KOPT-K1 (cell line): ENCODE results near the gene MRPL52.
"Not testable (repeated sequence)": the region's sequence is repeated elsewhere in the genome, so short reads cannot be mapped to it uniquely, and the experiment has no call there.

ENCODE experiments used
- H3K27ac ChIP-seq: fragments of 200-600 bp; sonication (generic); 2 replicates; pipeline ENCODE4 v1.5.1; 2016; ENCODE audit warnings: antibody characterized with exemption, mild to moderate bottlenecking, low read depth, low read length; ENCODE audit not compliant: poor library complexity, severe bottlenecking
- H3K36me3 ChIP-seq: fragments of 200-600 bp; sonication (generic); 2 replicates; pipeline ENCODE4 v1.5.1; 2017; ENCODE audit warnings: antibody characterized with exemption, mild to moderate bottlenecking, low read length, moderate library complexity; ENCODE audit not compliant: insufficient read depth
- H3K9me3 ChIP-seq: fragments of 200-600 bp; sonication (generic); 2 replicates; pipeline ENCODE4 v1.5.1; 2017; ENCODE audit warnings: antibody characterized with exemption, low read length, mild to moderate bottlenecking; ENCODE audit not compliant: insufficient read depth, poor library complexity, severe bottlenecking

Gene MRPL52

GRCh38 chr14:22829661-22830442 lies at the start of gene MRPL52:
Gene MRPL52 (plus strand): TSS chr14:22829887. CDS start chr14:22829913, 26 bp downstream.
- H3K36me3 ChIP-seq = peaks cover 33% of the 10 kb centered on the region
- H3K9me3 ChIP-seq = no peaks in the 10 kb centered on the region
- peak within 1 kb of the TSS; percentile 85 for H3K27ac ChIP-seq

- Histone ChIP-seq H3K27ac (no peak overlapping the region), H3K9me3 (no peaks in the 10 kb centered on the region)
Observed at GRCh38 chr14:22780105-22780679, 49.5 kb upstream of the MRPL52 start.

GRCh38 chr14:22780941-22781300 lies 48.8 kb upstream of the MRPL52 start:
- no peaks in the 10 kb centered on the region for H3K9me3 ChIP-seq
- H3K36me3 ChIP-seq = no peaks in the 10 kb centered on the region
- H3K27ac ChIP-seq = no peak overlapping the region

More at GRCh38 chr14:22780105-22780679, 49.5 kb upstream of the MRPL52 start:
- H3K36me3 ChIP-seq = peaks cover 3% of the 10 kb centered on the region; the same call in 1 of the 2 replicates

- no peaks in the 10 kb centered on the region for H3K36me3 ChIP-seq
- H3K27ac ChIP-seq = no peak overlapping the region
- H3K9me3 ChIP-seq = no peaks in the 10 kb centered on the region
Observed at GRCh38 chr14:22781301-22781991, 48.2 kb upstream of the MRPL52 start.

GRCh38 chr14:22786685-22787084 lies 43.0 kb upstream of the MRPL52 start:
- H3K27ac ChIP-seq = no peak overlapping the region
- no peaks in the 10 kb centered on the region for H3K36me3 ChIP-seq
- no peaks in the 10 kb centered on the region for H3K9me3 ChIP-seq

GRCh38 chr14:22791301-22791700 lies 38.4 kb upstream of the MRPL52 start:
- Histone ChIP-seq H3K36me3 (no peaks in the 10 kb centered on the region), H3K27ac (no peak overlapping the region), H3K9me3 (peaks cover 7% of the 10 kb centered on the region)

- no peak overlapping the region for H3K27ac ChIP-seq
- no peaks in the 10 kb centered on the region for H3K36me3 ChIP-seq
Observed at GRCh38 chr14:22792158-22792557, 37.5 kb upstream of the MRPL52 start.

GRCh38 chr14:22793550-22793949 lies 36.1 kb upstream of the MRPL52 start:
- not testable (repeated sequence) for H3K36me3 ChIP-seq, H3K9me3 ChIP-seq, H3K27ac ChIP-seq

More at GRCh38 chr14:22792158-22792557, 37.5 kb upstream of the MRPL52 start:
- H3K9me3 ChIP-seq = peaks cover 7% of the 10 kb centered on the region

GRCh38 chr14:22793976-22794375 lies 35.7 kb upstream of the MRPL52 start:
- no peaks in the 10 kb centered on the region for H3K36me3 ChIP-seq
- no peak overlapping the region for H3K27ac ChIP-seq
- peaks cover 7% of the 10 kb centered on the region for H3K9me3 ChIP-seq

- Histone ChIP-seq H3K36me3 (no peaks in the 10 kb centered on the region), H3K27ac (no peak overlapping the region), H3K9me3 (peaks cover 7% of the 10 kb centered on the region)
Observed at GRCh38 chr14:22794551-22794951, 35.1 kb upstream of the MRPL52 start.

GRCh38 chr14:22796087-22796707 lies 33.5 kb upstream of the MRPL52 start:
- Histone ChIP-seq H3K36me3 (no peaks in the 10 kb centered on the region), H3K27ac (no peak overlapping the region), H3K9me3 (peaks cover 7% of the 10 kb centered on the region)

- no peak overlapping the region for H3K27ac ChIP-seq
- H3K36me3 ChIP-seq = no peaks in the 10 kb centered on the region
Observed at GRCh38 chr14:22797017-22797917, 32.4 kb upstream of the MRPL52 start.

GRCh38 chr14:22798528-22798927 lies 31.2 kb upstream of the MRPL52 start:
- Histone ChIP-seq H3K9me3 (peaks cover 7% of the 10 kb centered on the region), H3K36me3 (no peaks in the 10 kb centered on the region), H3K27ac (no peak overlapping the region)

More at GRCh38 chr14:22797017-22797917, 32.4 kb upstream of the MRPL52 start:
- H3K9me3 ChIP-seq = peaks cover 7% of the 10 kb centered on the region

GRCh38 chr14:22800346-22800745 lies 29.3 kb upstream of the MRPL52 start:
- Histone ChIP-seq H3K27ac (no peak overlapping the region), H3K9me3 (peaks cover 7% of the 10 kb centered on the region), H3K36me3 (no peaks in the 10 kb centered on the region)
